Activated CD4-positive, alpha-beta T cell treated with anti-CD3 and anti-CD28 coated beads, Interleukin-2, amount 10 ng/mL, durations not matched to agents 24 days and 14 days (primary cell): ENCODE data around the gene GPSM1. TPM values are rescaled to one million over a fixed set of nuclear protein-coding genes. Genes with fewer than 3 reads are reported as not detected.

Experiments
- DNase-seq: peaks from one replicate; pipeline ENCODE4 v3.0.0; 2022
- H3K27ac Mint-ChIP-seq: one replicate; pipeline ENCODE4 v1.8.0; 2022; ENCODE audit warnings: mild to moderate bottlenecking, mixed read lengths
- H3K27me3 Mint-ChIP-seq: one replicate; pipeline ENCODE4 v1.8.0; 2022; ENCODE audit warnings: mixed read lengths
- H3K36me3 Mint-ChIP-seq: one replicate; pipeline ENCODE4 v1.8.0; 2022; ENCODE audit warnings: low read depth, mild to moderate bottlenecking, mixed read lengths
- H3K4me1 Mint-ChIP-seq: one replicate; pipeline ENCODE4 v1.8.0; 2021; ENCODE audit warnings: mixed read lengths
- H3K4me3 Mint-ChIP-seq: one replicate; pipeline ENCODE4 v1.8.0; 2022; ENCODE audit warnings: mild to moderate bottlenecking, moderate library complexity, mixed read lengths
- H3K9me3 Mint-ChIP-seq: one replicate; pipeline ENCODE4 v1.8.0; 2021; ENCODE audit warnings: mixed read lengths
- intact Hi-C: fragments of 100-400 bp; cut with micrococcal nuclease; formaldehyde crosslinking; loops from one replicate; pipeline ENCODE4 v1.15.1; 2023
- total RNA-seq: library from RNA; stranded (reverse); gene quantifications from 2 replicates; pipeline ENCODE4 v1.2.3, GENCODE V29; 2022

GPSM1 gene
- 19.2 and 20.5 TPM in 2 replicates for total RNA-seq

GRCh38 chr9:136327304-136327974 lies at the start of gene GPSM1:
GPSM1 (plus strand) TSS chr9:136327539; CDS start chr9:136327696, 157 bp downstream.
- peak within 1 kb of the TSS; percentile 73 for H3K4me3 Mint-ChIP-seq
- intact Hi-C loops, result no loop called here
- no peaks in the 10 kb centered on the region for H3K36me3 Mint-ChIP-seq
- no peaks in the 10 kb centered on the region for H3K9me3 Mint-ChIP-seq
- peak within 1 kb of the TSS; percentile 34 for H3K27ac Mint-ChIP-seq
- peaks cover 3% of the 10 kb centered on the region for H3K4me1 Mint-ChIP-seq
- peak; percentile 86 for DNase-seq
- H3K27me3 Mint-ChIP-seq, result no peaks in the 10 kb centered on the region

DNA sequence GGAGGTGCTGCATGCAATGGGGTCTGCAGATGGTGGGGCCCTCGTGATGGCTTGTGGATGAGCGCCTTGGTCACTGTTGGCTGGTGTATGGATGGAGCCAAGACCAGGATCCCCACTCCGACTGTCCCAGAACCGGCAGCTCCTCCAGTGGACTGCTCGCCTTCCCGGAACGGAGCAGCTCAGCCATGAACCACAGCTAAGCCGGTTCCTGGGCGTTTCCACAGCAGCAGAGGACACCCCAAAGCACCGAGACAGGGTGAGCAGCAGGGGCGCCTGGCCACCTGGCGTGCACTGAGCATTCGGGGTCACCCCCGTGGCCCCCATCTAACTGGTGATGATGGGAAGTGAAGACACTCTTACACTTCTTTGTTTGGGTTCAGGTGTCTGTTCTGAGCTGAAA lies 49.6 kb upstream of the GPSM1 start:
- no peak for DNase-seq
- intact Hi-C loops, result no loop called here
- no peak overlapping the region for H3K27ac Mint-ChIP-seq
- no peaks in the 10 kb centered on the region for H3K27me3 Mint-ChIP-seq
- H3K36me3 Mint-ChIP-seq, result no peaks in the 10 kb centered on the region
- no peaks in the 10 kb centered on the region for H3K9me3 Mint-ChIP-seq
- no peaks in the 10 kb centered on the region for H3K4me1 Mint-ChIP-seq
- H3K4me3 Mint-ChIP-seq, result no peak overlapping the region

DNA sequence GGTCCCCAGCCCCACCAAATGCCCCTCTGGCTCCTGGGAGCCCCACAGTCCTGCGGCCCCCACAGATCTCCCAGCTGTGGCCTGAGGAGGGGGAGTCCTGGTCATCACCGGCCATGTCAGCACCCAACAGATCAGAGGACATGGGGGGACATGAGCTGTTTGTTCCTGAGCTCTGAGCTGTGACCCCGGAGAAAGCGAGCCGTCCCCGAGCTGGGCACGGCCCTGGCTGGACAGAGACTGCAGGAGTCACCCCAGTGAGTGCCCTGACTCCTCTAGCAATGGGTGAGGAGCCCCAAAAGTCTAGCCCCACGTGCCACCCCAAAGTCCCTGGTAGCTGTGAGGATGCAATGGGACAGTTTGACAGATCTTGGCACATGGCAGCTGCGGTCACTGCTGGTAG lies 49.1 kb upstream of the GPSM1 start:
- DNase-seq, result no peak
- no peaks in the 10 kb centered on the region for H3K4me1 Mint-ChIP-seq
- H3K27ac Mint-ChIP-seq, result no peak overlapping the region
- H3K36me3 Mint-ChIP-seq, result no peaks in the 10 kb centered on the region
- intact Hi-C loops, result no loop called here
- H3K27me3 Mint-ChIP-seq, result no peaks in the 10 kb centered on the region
- H3K4me3 Mint-ChIP-seq, result no peak overlapping the region
- H3K9me3 Mint-ChIP-seq, result no peaks in the 10 kb centered on the region

- no peak overlapping the region for H3K27ac Mint-ChIP-seq
- peaks cover 5% of the 10 kb centered on the region for H3K4me1 Mint-ChIP-seq
- H3K4me3 Mint-ChIP-seq, result no peak overlapping the region
- H3K9me3 Mint-ChIP-seq, result no peaks in the 10 kb centered on the region
- intact Hi-C loops, result no loop called here
- H3K27me3 Mint-ChIP-seq, result no peaks in the 10 kb centered on the region
- DNase-seq, result no peak
- no peaks in the 10 kb centered on the region for H3K36me3 Mint-ChIP-seq
Observed at GRCh38 chr9:136278894-136279293, 48.4 kb upstream of the GPSM1 start.

DNA sequence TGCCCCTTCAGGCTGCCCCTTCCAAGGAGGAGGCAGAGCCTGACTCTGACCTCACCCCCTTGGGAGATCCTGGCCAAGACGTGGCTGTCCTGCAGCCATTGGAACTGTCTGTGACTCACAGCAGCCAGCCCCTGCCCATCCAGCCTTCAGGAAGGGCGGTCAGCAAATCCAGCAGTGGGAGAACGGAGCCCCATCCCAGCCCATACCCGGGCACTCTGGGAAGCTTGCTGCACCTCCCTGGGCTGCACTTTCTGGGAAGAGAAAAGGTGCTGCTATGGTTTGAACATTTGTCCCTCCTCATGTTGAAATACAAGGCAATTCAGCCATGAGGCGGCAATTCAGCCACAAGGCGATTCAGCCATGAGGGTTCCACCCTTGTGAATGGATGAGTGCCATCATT lies 47.9 kb upstream of the GPSM1 start:
- DNase-seq, result no peak
- Mint-ChIP-seq H3K4me3 (no peak overlapping the region), H3K9me3 (no peaks in the 10 kb centered on the region), H3K27ac (no peak overlapping the region), H3K27me3 (no peaks in the 10 kb centered on the region), H3K4me1 (peaks cover 5% of the 10 kb centered on the region), H3K36me3 (no peaks in the 10 kb centered on the region)
- intact Hi-C loops, result no loop called here

DNA sequence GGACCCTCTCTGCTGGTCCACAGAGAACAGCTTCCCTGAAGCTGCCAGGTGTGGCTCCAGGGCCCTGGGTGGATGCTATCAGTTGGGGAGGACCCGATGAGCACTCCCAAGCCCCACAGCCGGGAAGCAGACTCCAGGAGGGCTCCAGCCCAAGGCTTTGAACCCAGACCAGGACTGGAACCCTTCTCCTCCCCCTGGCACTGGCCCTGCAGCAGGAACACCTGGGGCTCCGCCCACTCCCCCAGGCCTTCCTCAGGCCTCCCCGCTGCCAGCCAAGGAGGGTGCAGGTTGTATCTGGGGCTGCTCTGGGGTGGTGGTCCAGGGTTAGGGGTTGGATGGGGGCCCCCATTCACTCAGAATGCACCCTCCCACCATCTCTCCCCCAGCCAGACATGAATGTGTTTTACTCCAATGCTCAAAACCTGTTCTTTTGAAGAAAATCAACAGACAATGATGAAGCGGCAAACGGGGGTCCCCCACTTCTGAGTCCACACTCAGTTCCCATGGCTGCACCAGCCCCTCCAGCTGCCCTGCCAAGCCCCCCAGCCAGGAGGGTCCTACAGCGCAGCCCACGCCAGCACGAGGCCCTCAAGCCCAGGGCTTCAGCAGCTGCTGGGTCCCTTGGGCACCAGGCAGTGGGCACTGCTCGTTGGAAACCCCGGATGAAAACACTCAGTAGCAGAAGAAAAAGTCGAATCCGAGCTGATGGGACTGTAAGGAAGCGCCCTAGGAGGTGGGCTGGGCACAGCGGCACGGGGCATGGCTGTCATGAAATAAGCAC lies 46.6 kb upstream of the GPSM1 start:
- no peak overlapping the region for H3K27ac Mint-ChIP-seq
- H3K4me3 Mint-ChIP-seq, result no peak overlapping the region
- intact Hi-C loops, result no loop called here
- no peaks in the 10 kb centered on the region for H3K27me3 Mint-ChIP-seq
- no peaks in the 10 kb centered on the region for H3K9me3 Mint-ChIP-seq
- peaks cover 5% of the 10 kb centered on the region for H3K4me1 Mint-ChIP-seq
- no peaks in the 10 kb centered on the region for H3K36me3 Mint-ChIP-seq
- DNase-seq, result no peak

- Mint-ChIP-seq H3K27me3 (no peaks in the 10 kb centered on the region), H3K27ac (no peak overlapping the region), H3K4me3 (no peak overlapping the region), H3K4me1 (peaks cover 5% of the 10 kb centered on the region), H3K36me3 (no peaks in the 10 kb centered on the region), H3K9me3 (no peaks in the 10 kb centered on the region)
- intact Hi-C loops, result no loop called here
- DNase-seq, result no peak
Observed at GRCh38 chr9:136281421-136282271, 45.7 kb upstream of the GPSM1 start.

DNA sequence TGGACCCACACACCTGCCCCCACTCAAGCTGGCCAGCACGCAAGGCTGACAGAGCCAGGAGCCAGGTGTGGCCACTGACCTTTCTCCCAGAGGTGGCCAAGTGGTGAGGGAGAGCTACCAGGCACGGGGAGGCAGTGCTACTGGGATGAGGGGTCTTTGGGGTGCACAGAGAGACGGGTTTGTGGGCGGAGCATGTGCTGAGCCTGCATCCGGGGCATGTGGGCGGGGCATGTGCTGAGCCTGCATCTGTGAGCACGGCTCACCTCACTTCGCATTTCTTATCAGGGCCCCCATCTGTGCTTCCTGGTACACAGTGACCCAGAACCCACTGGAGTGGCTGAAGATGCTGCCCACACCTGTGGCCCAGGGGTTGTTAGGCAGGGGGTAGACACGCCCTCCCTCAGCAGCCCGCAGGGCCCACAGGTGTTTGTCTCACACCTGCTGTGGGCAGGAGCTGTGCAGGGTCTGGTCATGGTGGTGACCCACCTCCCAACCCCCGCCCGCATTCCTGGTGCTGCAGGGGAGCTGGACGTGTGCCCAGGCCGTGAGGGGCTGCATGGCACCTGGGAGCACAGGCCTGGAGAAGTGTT lies 45.0 kb upstream of the GPSM1 start:
- peak; percentile 68 for DNase-seq
- H3K27ac Mint-ChIP-seq, result no peak overlapping the region
- no peaks in the 10 kb centered on the region for H3K27me3 Mint-ChIP-seq
- no peaks in the 10 kb centered on the region for H3K36me3 Mint-ChIP-seq
- no peak overlapping the region for H3K4me3 Mint-ChIP-seq
- no peaks in the 10 kb centered on the region for H3K9me3 Mint-ChIP-seq
- intact Hi-C loops, result no loop called here
- peaks cover 5% of the 10 kb centered on the region for H3K4me1 Mint-ChIP-seq

- Mint-ChIP-seq H3K4me3 (no peak overlapping the region), H3K36me3 (no peaks in the 10 kb centered on the region)
Observed at GRCh38 chr9:136283291-136284235, 43.8 kb upstream of the GPSM1 start.

DNA sequence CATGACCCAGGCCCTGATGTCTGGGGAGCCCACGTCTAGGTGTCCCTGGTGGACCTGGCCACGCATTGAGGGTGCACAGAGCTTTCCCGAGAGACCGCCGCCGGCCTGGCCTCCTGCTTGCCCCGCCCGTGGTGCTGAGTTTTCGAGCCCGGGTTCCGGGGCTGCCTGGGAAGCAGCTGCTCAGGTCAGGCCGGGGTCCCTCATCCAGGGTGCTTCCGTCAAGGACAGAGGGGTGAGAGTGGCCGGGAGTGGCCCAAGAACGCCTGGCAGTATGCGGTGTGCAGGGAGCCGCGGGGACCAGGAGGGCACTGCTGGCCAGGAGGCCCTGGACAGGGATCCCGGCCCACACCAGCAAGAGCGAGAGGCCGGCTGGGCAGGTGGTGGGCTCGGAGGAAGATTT lies 43.0 kb upstream of the GPSM1 start:
- DNase-seq, result no peak
- Mint-ChIP-seq H3K27me3 (no peaks in the 10 kb centered on the region), H3K4me1 (peaks cover 5% of the 10 kb centered on the region), H3K9me3 (no peaks in the 10 kb centered on the region), H3K27ac (no peak overlapping the region), H3K4me3 (no peak overlapping the region), H3K36me3 (no peaks in the 10 kb centered on the region)
- intact Hi-C loops, result no loop called here

More at GRCh38 chr9:136283291-136284235, 43.8 kb upstream of the GPSM1 start:
- Mint-ChIP-seq H3K9me3 (no peaks in the 10 kb centered on the region), H3K4me1 (peaks cover 5% of the 10 kb centered on the region), H3K27me3 (no peaks in the 10 kb centered on the region), H3K27ac (no peak overlapping the region)
- intact Hi-C loops, result loop anchor here (1.0 kb wide), 1 partner anchor 113 kb away; no protein-coding TSS in a partner anchor
- DNase-seq, result peak; percentile 92

DNA sequence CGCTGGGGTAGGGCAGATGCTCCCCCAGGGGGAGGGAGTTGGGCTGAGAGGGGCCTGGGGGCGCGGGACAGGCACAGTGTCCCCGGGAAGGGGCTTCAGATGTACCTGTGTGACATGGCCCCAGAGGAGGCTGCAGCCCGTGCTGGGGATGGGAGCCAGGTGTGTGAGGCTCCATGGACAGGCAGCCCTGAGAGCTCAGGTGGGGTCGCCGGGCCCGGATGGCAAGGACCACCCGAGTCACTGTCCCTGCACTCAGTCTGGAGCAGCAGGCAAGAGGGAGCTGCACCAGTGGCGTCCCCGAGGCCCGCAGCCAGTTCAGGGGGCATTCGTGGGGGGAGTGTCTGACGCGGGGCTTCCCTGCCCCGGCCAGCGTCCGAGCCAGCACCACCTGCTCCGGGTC lies 42.4 kb upstream of the GPSM1 start:
- DNase-seq, result no peak
- no peaks in the 10 kb centered on the region for H3K9me3 Mint-ChIP-seq
- no peaks in the 10 kb centered on the region for H3K36me3 Mint-ChIP-seq
- no peaks in the 10 kb centered on the region for H3K27me3 Mint-ChIP-seq
- intact Hi-C loops, result no loop called here
- no peak overlapping the region for H3K4me3 Mint-ChIP-seq
- peaks cover 5% of the 10 kb centered on the region for H3K4me1 Mint-ChIP-seq
- no peak overlapping the region for H3K27ac Mint-ChIP-seq

GRCh38 chr9:136285501-136286358 lies 41.6 kb upstream of the GPSM1 start:
- Mint-ChIP-seq H3K36me3 (no peaks in the 10 kb centered on the region), H3K4me3 (no peak overlapping the region), H3K27me3 (no peaks in the 10 kb centered on the region), H3K4me1 (peaks cover 5% of the 10 kb centered on the region), H3K9me3 (no peaks in the 10 kb centered on the region), H3K27ac (no peak overlapping the region)
- intact Hi-C loops, result no loop called here
- no peak for DNase-seq
